ENCODE results near the gene PTPRN2. TPM values are rescaled to one million over a fixed set of nuclear protein-coding genes. Genes with fewer than 3 reads are reported as not detected.
"Not testable (repeated sequence)": the region's sequence is repeated elsewhere in the genome, so short reads cannot be mapped to it uniquely, and the experiment has no call there.

Gene PTPRN2
- total RNA-seq, 1 donor from 2014 or later = 11.4 TPM

- Mint-ChIP-seq H3K27me3 (peaks cover 9% of the 10 kb centered on the region), H3K36me3 (ENCODE audit: insufficient read depth) (no peaks in the 10 kb centered on the region), H3K4me3 (ENCODE audit: low read depth) (no peak overlapping the region), H3K4me1 (ENCODE audit: low read depth) (peaks cover 3% of the 10 kb centered on the region), H3K27ac (no peak overlapping the region), H3K9me3 (ENCODE audit: low read depth) (no peaks in the 10 kb centered on the region)
- TF ChIP-seq CTCF (IDR thresholded peaks at IDR 0.05; ENCODE audit: unreplicated experiment) = no peak
- no peak for DNase-seq (ENCODE audit: low spot score, unreplicated experiment)
Observed at GRCh38 chr7:157981778-157982177, 605.8 kb downstream of the PTPRN2 start.

GRCh38 chr7:157980774-157981173, 606.8 kb downstream of the PTPRN2 start:
- Mint-ChIP-seq H3K27ac (no peak overlapping the region), H3K36me3 (ENCODE audit: insufficient read depth) (no peaks in the 10 kb centered on the region), H3K9me3 (ENCODE audit: low read depth) (no peaks in the 10 kb centered on the region), H3K4me3 (ENCODE audit: low read depth) (no peak overlapping the region), H3K4me1 (ENCODE audit: low read depth) (peaks cover 3% of the 10 kb centered on the region), H3K27me3 (peaks cover 6% of the 10 kb centered on the region)
- DNase-seq (ENCODE audit: low spot score, unreplicated experiment) = no peak
- TF ChIP-seq CTCF (IDR thresholded peaks at IDR 0.05; ENCODE audit: unreplicated experiment) = no peak

- not testable (repeated sequence) for DNase-seq (ENCODE audit: low spot score, unreplicated experiment); H3K9me3 Mint-ChIP-seq (ENCODE audit: low read depth); H3K27ac Mint-ChIP-seq; H3K4me1 Mint-ChIP-seq (ENCODE audit: low read depth); H3K27me3 Mint-ChIP-seq; H3K36me3 Mint-ChIP-seq (ENCODE audit: insufficient read depth); H3K4me3 Mint-ChIP-seq (ENCODE audit: low read depth)
Observed at GRCh38 chr7:157980341-157980731, 607.3 kb downstream of the PTPRN2 start.

GRCh38 chr7:157979636-157980340, 607.8 kb downstream of the PTPRN2 start:
- Mint-ChIP-seq H3K9me3 (ENCODE audit: low read depth) (peaks cover 4% of the 10 kb centered on the region), H3K27me3 (peaks cover 6% of the 10 kb centered on the region), H3K36me3 (ENCODE audit: insufficient read depth) (no peaks in the 10 kb centered on the region), H3K4me1 (ENCODE audit: low read depth) (peaks cover 3% of the 10 kb centered on the region), H3K27ac (no peak overlapping the region), H3K4me3 (ENCODE audit: low read depth) (no peak overlapping the region)
- DNase-seq (ENCODE audit: low spot score, unreplicated experiment) = peak; percentile 24
- TF ChIP-seq CTCF (IDR thresholded peaks at IDR 0.05; ENCODE audit: unreplicated experiment) = peak; percentile 57

GRCh38 chr7:157978766-157979165, 608.9 kb downstream of the PTPRN2 start:
- DNase-seq (ENCODE audit: low spot score, unreplicated experiment) = no peak
- H3K4me3 Mint-ChIP-seq (ENCODE audit: low read depth) = no peak overlapping the region
- H3K27me3 Mint-ChIP-seq = peaks cover 6% of the 10 kb centered on the region
- H3K27ac Mint-ChIP-seq = no peak overlapping the region
- no peaks in the 10 kb centered on the region for H3K36me3 Mint-ChIP-seq (ENCODE audit: insufficient read depth)
- no peak for TF ChIP-seq CTCF (IDR thresholded peaks at IDR 0.05; ENCODE audit: unreplicated experiment)
- H3K9me3 Mint-ChIP-seq (ENCODE audit: low read depth) = peaks cover 4% of the 10 kb centered on the region
- H3K4me1 Mint-ChIP-seq (ENCODE audit: low read depth) = peaks cover 3% of the 10 kb centered on the region
